ENCODE results near the gene CLEC2L. TPM values are rescaled to one million over a fixed set of nuclear protein-coding genes. Genes with fewer than 3 reads are reported as not detected.

CLEC2L gene
- total RNA-seq (not detected), polyA plus RNA-seq (under 1 TPM in 1 of 3 donors, not detected in 2; 0.11 TPM)
- long read RNA-seq, donor 1, partial matches to known transcripts: 0 of 1 reads
- long read RNA-seq, donor 1, other reads (novel, unspliced or antisense): 0 of 1 reads
- long read RNA-seq, donor 2, partial matches to known transcripts: 0 of 2 reads
- long read RNA-seq, donor 2, other reads (novel, unspliced or antisense): 0 of 2 reads

DNA sequence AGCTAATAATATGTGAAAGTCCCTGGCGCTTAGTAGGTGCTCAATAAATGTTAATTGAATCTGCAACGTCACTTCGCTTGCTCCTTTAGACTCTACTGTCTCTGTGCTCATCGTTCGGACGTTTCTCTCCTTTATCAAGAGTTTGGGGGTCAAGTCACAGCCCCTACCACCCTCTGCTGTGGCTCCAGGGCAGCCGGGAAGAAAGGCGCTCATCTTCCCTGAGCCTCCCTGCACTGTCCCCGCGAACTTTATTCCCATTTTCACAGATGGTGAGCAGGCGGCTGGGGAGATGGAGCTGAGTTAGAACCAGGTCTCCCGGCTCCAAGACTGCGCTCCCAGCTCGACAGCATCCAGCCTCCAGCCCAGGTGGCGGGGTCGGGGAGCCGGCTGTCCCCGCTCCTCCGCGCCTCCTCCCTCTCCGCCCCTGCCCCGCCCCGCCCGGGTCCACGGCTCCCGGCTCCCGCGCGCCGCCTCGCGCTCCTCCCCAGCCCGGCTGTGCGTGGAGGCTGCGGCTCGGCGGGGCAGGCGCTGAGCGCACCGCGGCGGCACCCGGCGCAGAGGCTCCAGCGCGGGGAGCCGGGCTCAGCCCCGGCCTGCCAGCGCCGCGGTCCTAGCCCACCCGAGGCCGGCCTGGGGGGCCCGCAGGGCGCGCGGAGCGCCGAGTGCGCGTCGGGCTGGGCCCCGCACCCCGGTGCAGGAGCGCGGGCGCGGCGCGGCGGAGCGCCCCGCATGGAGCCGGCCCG, at the start of gene CLEC2L:
Gene CLEC2L (plus strand): TSS at position 487 of the 743 bp plus-strand sequence. CDS start 243 bp downstream, at position 730.
- no peak for TF ChIP-seq POLR2A (IDR thresholded peaks at IDR 0.05)
- TF ChIP-seq, protein P1, sequence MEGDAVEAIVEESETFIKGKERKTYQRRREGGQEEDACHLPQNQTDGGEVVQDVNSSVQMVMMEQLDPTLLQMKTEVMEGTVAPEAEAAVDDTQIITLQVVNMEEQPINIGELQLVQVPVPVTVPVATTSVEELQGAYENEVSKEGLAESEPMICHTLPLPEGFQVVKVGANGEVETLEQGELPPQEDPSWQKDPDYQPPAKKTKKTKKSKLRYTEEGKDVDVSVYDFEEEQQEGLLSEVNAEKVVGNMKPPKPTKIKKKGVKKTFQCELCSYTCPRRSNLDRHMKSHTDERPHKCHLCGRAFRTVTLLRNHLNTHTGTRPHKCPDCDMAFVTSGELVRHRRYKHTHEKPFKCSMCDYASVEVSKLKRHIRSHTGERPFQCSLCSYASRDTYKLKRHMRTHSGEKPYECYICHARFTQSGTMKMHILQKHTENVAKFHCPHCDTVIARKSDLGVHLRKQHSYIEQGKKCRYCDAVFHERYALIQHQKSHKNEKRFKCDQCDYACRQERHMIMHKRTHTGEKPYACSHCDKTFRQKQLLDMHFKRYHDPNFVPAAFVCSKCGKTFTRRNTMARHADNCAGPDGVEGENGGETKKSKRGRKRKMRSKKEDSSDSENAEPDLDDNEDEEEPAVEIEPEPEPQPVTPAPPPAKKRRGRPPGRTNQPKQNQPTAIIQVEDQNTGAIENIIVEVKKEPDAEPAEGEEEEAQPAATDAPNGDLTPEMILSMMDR (IDR thresholded peaks at IDR 0.05 in 8 of 11, conservative IDR thresholded peaks at IDR 0.05 in 3 of 11): no peak
- TF ChIP-seq POLR2AphosphoS5 (IDR thresholded peaks at IDR 0.05): no peak
- H3K4me3 ChIP-seq: peak within 1 kb of the TSS in 2 of 8 donors; percentile 8 to 47

DNA sequence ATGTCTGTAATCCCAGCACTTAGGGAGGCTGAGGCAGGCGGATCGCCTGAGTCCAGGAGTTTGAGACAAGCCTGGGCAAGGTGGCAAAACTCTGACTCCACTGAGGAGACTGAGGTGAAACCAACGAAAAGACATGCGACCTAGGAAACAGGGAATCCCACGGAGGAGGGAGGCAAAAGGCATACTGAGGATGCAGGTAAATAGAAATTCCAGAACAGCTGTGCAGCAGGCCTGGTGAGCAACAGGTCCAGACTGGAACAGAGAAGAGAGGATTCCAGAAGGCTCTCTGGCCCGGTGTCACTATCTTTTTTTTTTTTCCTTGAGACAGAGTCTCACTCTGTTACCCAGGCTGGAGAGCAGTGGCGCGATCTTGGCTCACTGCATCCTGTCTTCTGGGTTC, 47.3 kb upstream of the CLEC2L start:
- Histone ChIP-seq H3K27me3 (replicated peaks in 1 of 7) (peaks cover 0 to 14% (median 0%) of the 10 kb centered on the region in 7 donors), H3K4me3 (no peak overlapping the region), H3K9me3 (peaks cover 0 to 22% (median 15%) of the 10 kb centered on the region in 8 donors), H3K36me3 (no peaks in the 10 kb centered on the region), H3K4me1 (no peaks in the 10 kb centered on the region), H3K27ac (no peak overlapping the region)
- no peak for TF ChIP-seq POLR2AphosphoS5 (IDR thresholded peaks at IDR 0.05)
- TF ChIP-seq, protein P1 (IDR thresholded peaks at IDR 0.05 in 8 of 11, conservative IDR thresholded peaks at IDR 0.05 in 3 of 11): no peak
- TF ChIP-seq POLR2A (IDR thresholded peaks at IDR 0.05): no peak
- WGBS, 5 donors: 89 to 96% (median 92%) methylated on average over 8 of the region's 8 CpGs
- no peak for DNase-seq
- intact Hi-C loops (cut with DNase I; ENCODE audit: low total_unique reads): no loop called here

More for the DNA sequence above, at the start of gene CLEC2L:
- DNase-seq: no peak
- Histone ChIP-seq H3K27ac (no peak within 1 kb of the TSS), H3K27me3 (replicated peaks in 1 of 7) (peaks cover 0 to 60% (median 18%) of the 10 kb centered on the region in 7 donors), H3K4me1 (peaks cover 0 to 14% (median 3%) of the 10 kb centered on the region in 6 donors), H3K9me3 (no peaks in the 10 kb centered on the region), H3K36me3 (no peaks in the 10 kb centered on the region)
- WGBS, 5 donors: 2 to 15% (median 5%) methylated on average over 20 to 75 of the region's 75 CpGs
- intact Hi-C loops (cut with DNase I; ENCODE audit: low total_unique reads): no loop called here

DNA sequence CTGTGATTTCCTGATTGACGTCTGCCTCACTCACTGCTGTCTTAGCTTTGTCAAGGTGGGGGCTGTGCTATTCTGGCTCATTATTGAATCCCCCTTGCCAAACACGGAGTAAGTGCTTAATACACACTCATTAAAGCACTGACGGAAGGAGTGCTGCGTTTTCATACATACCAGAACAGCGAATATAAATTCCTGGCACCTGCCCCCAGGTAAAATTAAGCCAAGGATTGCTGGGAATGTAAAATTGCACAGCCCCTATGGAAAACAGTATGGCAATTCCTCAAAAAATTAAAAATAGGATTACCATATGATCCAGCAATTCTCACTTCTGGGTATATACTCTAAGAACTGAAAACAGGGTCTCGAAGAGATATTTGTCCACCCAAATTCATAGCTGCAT, 46.6 kb upstream of the CLEC2L start:
- 83 to 94% (median 88%) methylated on average over 6 of the region's 6 CpGs for WGBS, 5 donors
- Histone ChIP-seq H3K27me3 (replicated peaks in 1 of 7) (peaks cover 0 to 22% (median 2%) of the 10 kb centered on the region in 7 donors), H3K9me3 (peaks cover 0 to 22% (median 15%) of the 10 kb centered on the region in 8 donors), H3K27ac (no peak overlapping the region), H3K4me1 (no peaks in the 10 kb centered on the region), H3K4me3 (no peak overlapping the region), H3K36me3 (no peaks in the 10 kb centered on the region)
- DNase-seq: no peak
- TF ChIP-seq POLR2A (IDR thresholded peaks at IDR 0.05): no peak
- TF ChIP-seq, protein P1 (IDR thresholded peaks at IDR 0.05 in 8 of 11, conservative IDR thresholded peaks at IDR 0.05 in 3 of 11): no peak
- TF ChIP-seq POLR2AphosphoS5 (IDR thresholded peaks at IDR 0.05): no peak
- intact Hi-C loops (cut with DNase I; ENCODE audit: low total_unique reads): no loop called here

DNA sequence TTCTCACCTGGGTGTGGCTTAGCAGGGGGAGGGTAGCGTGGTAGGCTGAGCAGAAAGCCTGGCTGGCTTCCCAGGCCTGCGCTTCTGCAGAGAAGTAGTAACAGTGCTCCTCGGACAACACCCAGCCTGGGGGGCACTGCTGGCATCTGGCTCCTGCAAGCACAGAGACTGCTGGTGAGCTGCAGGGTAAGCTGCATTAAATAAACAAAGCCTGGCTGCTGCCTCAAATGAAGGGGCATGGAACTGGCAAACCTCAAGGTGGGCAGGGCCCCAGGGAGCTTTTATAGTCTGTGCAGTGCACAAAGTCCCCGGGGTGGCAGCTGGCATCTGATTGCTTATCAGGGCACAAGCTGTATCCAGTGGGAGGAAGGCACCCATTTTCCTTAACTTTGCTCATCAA, 43.9 kb upstream of the CLEC2L start:
- H3K4me3 ChIP-seq: no peak overlapping the region
- intact Hi-C loops (cut with DNase I; ENCODE audit: low total_unique reads): no loop called here
- no peaks in the 10 kb centered on the region for H3K36me3 ChIP-seq
- peaks cover 0 to 2% (median 0%) of the 10 kb centered on the region in 8 donors for H3K9me3 ChIP-seq
- TF ChIP-seq POLR2AphosphoS5 (IDR thresholded peaks at IDR 0.05) (no peak), POLR2A (IDR thresholded peaks at IDR 0.05) (no peak)
- TF ChIP-seq, protein P1 (IDR thresholded peaks at IDR 0.05 in 8 of 11, conservative IDR thresholded peaks at IDR 0.05 in 3 of 11): no peak
- DNase-seq: no peak
- H3K4me1 ChIP-seq: peaks cover 13 to 21% (median 18%) of the 10 kb centered on the region in 6 donors
- H3K27ac ChIP-seq: no peak overlapping the region
- WGBS, 5 donors: 64 to 90% (median 79%) methylated on average over 2 to 4 of the region's 4 CpGs
- peaks cover 4 to 49% (median 29%) of the 10 kb centered on the region in 7 donors for H3K27me3 ChIP-seq (replicated peaks in 1 of 7)
